GM18873 (cell line): ENCODE data around the gene SATB2.
A peak's percentile ranks its signal among the peaks of the same experiment; 100 is the strongest.

ENCODE experiments used
- ATAC-seq: cut with Tn5 transposase; IDR thresholded peaks from one replicate; pipeline ENCODE4 v1.9.1; 2021; ENCODE audit warnings: mild to moderate bottlenecking, moderate library complexity, moderate number of reproducible peaks; ENCODE audit not compliant: unreplicated experiment, low FRiP score

SATB2 gene

GRCh38 chr2:199466692-199467065, 8.9 kb upstream of the SATB2 start:
- no peak for ATAC-seq

- ATAC-seq = no peak
Observed at GRCh38 chr2:199465988-199466691, 8.4 kb upstream of the SATB2 start.

GRCh38 chr2:199465390-199465789, 7.7 kb upstream of the SATB2 start:
- no peak for ATAC-seq

GRCh38 chr2:199464606-199465352, 7.0 kb upstream of the SATB2 start:
- ATAC-seq = no peak

- no peak for ATAC-seq
Observed at GRCh38 chr2:199463708-199464605, 6.2 kb upstream of the SATB2 start.

GRCh38 chr2:199462956-199463692, 5.4 kb upstream of the SATB2 start:
- no peak for ATAC-seq

GRCh38 chr2:199462347-199462955, 4.7 kb upstream of the SATB2 start:
- no peak for ATAC-seq

GRCh38 chr2:199461711-199462346, 4.1 kb upstream of the SATB2 start:
- no peak for ATAC-seq

- no peak for ATAC-seq
Observed at GRCh38 chr2:199460846-199461710, 3.3 kb upstream of the SATB2 start.

GRCh38 chr2:199460101-199460671, 2.4 kb upstream of the SATB2 start:
- ATAC-seq = no peak

GRCh38 chr2:199459286-199460100, 1.8 kb upstream of the SATB2 start:
- ATAC-seq = peak; percentile 50

- peak; percentile 24 for ATAC-seq
Observed at GRCh38 chr2:199458806-199459285, 1.1 kb upstream of the SATB2 start.

- peak; percentile 19 for ATAC-seq
Observed at GRCh38 chr2:199458009-199458805, 468 bp upstream of the SATB2 start.

GRCh38 chr2:199456383-199457146, 1.2 kb downstream of the SATB2 start:
- no peak for ATAC-seq

- no peak for ATAC-seq
Observed at GRCh38 chr2:199455545-199456382, 2.0 kb downstream of the SATB2 start.
